Measurements from ENCODE around the gene SUMO2.

DNA sequence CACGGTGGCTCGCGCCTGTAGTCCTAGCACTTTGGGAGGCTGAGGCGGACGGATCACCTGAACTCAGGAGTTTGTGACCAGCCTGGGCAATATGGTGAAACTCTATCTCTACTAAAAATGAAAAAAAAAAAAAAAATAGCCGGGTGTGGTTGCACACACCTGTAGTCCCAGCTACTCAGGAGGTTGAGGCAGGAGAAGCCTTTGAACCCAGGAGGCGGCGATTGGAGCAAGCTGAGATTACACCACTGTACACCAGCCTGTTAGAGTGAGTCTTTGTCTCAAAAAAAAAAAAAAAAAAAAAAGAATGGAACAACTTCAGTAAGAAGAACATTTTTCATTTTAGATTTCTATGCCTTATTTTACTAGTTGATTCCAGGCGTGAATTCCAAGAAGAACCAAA, 25.4 kb upstream of the SUMO2 start:
- no peak for TF ChIP-seq KLF10 (CRISPR knock-in tag; IDR thresholded peaks at IDR 0.05)
- no peak for TF ChIP-seq MAX (CRISPR knock-in tag; IDR thresholded peaks at IDR 0.05)
- no peak for TF ChIP-seq ETS2 (tag; IDR thresholded peaks at IDR 0.05; ENCODE audit: borderline replicate concordance, poor library complexity, severe bottlenecking)
- no peak for TF ChIP-seq EZH2 (IDR thresholded peaks at IDR 0.05; ENCODE audit: borderline replicate concordance, low read depth, low read length)
- TF ChIP-seq BRCA1 (IDR thresholded peaks at IDR 0.05): no peak
- TF ChIP-seq BRCA1 (CRISPR knock-in tag; IDR thresholded peaks at IDR 0.05): no peak
- TF ChIP-seq ZNF431 (CRISPR knock-in tag; IDR thresholded peaks at IDR 0.05): no peak
- TF ChIP-seq KAT2B (IDR thresholded peaks at IDR 0.05; ENCODE audit: low read depth, low read length): no peak
- TF ChIP-seq ZNF398 (CRISPR knock-in tag; IDR thresholded peaks at IDR 0.05): no peak
- no peak for TF ChIP-seq SOX6 (IDR thresholded peaks at IDR 0.05)
- no peak for TF ChIP-seq ZNF282 (CRISPR knock-in tag; IDR thresholded peaks at IDR 0.05)
- TF ChIP-seq, protein P1, sequence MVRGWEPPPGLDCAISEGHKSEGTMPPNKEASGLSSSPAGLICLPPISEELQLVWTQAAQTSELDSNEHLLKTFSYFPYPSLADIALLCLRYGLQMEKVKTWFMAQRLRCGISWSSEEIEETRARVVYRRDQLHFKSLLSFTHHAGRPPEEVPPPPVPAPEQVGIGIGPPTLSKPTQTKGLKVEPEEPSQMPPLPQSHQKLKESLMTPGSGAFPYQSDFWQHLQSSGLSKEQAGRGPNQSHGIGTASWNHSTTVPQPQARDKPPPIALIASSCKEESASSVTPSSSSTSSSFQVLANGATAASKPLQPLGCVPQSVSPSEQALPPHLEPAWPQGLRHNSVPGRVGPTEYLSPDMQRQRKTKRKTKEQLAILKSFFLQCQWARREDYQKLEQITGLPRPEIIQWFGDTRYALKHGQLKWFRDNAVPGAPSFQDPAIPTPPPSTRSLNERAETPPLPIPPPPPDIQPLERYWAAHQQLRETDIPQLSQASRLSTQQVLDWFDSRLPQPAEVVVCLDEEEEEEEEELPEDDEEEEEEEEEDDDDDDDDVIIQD (CRISPR knock-in tag; IDR thresholded peaks at IDR 0.05): no peak
- TF ChIP-seq SIN3B (IDR thresholded peaks at IDR 0.05; ENCODE audit: low read depth): no peak
- no peak for TF ChIP-seq ZNF589 (CRISPR knock-in tag; IDR thresholded peaks at IDR 0.05; ENCODE audit: low read depth)

Measured in K562 (cell line).